Measurements from ENCODE around the gene SYT7. TPM values are rescaled to one million over a fixed set of nuclear protein-coding genes. Genes with fewer than 3 reads are reported as not detected.

The SYT7 gene
- polyA plus RNA-seq, 2 of the 4 experiments (the other 2 are of a cell fraction) = 0.37 to 1.0 TPM

DNA sequence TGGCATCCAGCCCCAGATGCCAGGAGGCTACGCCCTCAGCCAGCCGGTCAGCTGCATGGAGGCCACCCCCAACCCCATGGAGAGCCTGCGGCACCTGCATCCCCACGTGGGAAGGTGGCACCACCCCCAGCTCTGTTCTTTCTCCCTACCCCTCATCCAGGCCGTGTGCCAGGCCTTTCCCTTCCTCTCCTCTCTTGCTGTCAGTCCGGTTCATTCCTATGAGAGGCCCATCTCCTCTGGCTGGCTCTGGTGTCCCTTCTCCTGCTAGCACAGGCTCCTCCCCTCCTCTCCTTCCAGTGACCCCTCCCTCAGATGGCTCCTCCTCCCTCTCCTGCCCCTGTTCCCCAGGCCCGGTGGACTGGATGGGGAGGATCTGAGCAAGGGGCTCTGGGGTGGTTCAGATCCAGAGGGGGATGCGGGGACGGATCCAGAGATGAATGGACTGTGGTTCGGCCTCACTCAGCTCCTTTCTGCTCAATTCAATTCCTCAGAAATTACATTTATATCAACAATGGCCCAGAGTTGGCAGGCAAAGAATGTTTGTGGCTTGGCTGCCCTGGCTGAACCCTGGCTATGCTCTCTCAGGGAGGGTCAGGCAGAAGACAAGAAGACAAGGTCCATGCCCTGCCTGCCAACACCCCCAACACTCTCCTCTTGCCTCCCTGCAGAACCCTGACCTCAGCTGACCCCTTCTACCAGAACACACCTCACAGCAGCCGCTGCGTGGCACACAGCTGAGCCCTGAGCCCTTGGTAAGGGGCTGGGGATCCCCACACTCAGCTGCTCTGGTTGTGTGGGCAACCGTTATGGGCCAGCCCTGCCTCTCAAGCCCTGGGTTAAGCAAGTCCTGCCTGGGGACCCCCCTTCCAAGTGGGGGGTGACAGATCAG lies 90.8 kb downstream of the SYT7 start:
- H3K4me2 ChIP-seq = no peak overlapping the region
- ATAC-seq (peak in 1 of 2 experiments; percentile 63; a peak in 3 of 6 replicates), FAIRE-seq (no peak), DNase-seq (ENCODE audit: low read depth in 1 of 2, low spot score in 1 of 2) (no peak)
- no peak overlapping the region for H3K27ac ChIP-seq
- H3K4me1 ChIP-seq = no peaks in the 10 kb centered on the region
- CTCF ChIA-PET = interaction anchor here (0.7 to 9.1 kb wide), 8 partner anchors 9 to 148 kb away, joined by 3 to 75 read pairs (median 12); partner anchors contain the start of gene LRRC10B
- TF ChIP-seq RNF2 (IDR thresholded peaks at IDR 0.05; ENCODE audit: borderline replicate concordance, low read depth) = no peak
- TF ChIP-seq, protein P1, sequence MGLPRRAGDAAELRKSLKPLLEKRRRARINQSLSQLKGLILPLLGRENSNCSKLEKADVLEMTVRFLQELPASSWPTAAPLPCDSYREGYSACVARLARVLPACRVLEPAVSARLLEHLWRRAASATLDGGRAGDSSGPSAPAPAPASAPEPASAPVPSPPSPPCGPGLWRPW (IDR thresholded peaks at IDR 0.05) = no peak
- no peak for TF ChIP-seq ESRRA (IDR thresholded peaks at IDR 0.05; ENCODE audit: borderline replicate concordance, low read length)
- TF ChIP-seq CEBPB (IDR thresholded peaks at IDR 0.05) = no peak
- TF ChIP-seq HDAC2 (IDR thresholded peaks at IDR 0.05) = no peak
- TF ChIP-seq, protein P2, sequence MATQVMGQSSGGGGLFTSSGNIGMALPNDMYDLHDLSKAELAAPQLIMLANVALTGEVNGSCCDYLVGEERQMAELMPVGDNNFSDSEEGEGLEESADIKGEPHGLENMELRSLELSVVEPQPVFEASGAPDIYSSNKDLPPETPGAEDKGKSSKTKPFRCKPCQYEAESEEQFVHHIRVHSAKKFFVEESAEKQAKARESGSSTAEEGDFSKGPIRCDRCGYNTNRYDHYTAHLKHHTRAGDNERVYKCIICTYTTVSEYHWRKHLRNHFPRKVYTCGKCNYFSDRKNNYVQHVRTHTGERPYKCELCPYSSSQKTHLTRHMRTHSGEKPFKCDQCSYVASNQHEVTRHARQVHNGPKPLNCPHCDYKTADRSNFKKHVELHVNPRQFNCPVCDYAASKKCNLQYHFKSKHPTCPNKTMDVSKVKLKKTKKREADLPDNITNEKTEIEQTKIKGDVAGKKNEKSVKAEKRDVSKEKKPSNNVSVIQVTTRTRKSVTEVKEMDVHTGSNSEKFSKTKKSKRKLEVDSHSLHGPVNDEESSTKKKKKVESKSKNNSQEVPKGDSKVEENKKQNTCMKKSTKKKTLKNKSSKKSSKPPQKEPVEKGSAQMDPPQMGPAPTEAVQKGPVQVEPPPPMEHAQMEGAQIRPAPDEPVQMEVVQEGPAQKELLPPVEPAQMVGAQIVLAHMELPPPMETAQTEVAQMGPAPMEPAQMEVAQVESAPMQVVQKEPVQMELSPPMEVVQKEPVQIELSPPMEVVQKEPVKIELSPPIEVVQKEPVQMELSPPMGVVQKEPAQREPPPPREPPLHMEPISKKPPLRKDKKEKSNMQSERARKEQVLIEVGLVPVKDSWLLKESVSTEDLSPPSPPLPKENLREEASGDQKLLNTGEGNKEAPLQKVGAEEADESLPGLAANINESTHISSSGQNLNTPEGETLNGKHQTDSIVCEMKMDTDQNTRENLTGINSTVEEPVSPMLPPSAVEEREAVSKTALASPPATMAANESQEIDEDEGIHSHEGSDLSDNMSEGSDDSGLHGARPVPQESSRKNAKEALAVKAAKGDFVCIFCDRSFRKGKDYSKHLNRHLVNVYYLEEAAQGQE (IDR thresholded peaks at IDR 0.05) = no peak
- TF ChIP-seq KDM5A (IDR thresholded peaks at IDR 0.05) = no peak
- TF ChIP-seq CHD2 (IDR thresholded peaks at IDR 0.05; ENCODE audit: low read length, partially characterized antibody) = no peak
- no peak for TF ChIP-seq RFX5 (IDR thresholded peaks at IDR 0.05)
- TF ChIP-seq, protein P3, sequence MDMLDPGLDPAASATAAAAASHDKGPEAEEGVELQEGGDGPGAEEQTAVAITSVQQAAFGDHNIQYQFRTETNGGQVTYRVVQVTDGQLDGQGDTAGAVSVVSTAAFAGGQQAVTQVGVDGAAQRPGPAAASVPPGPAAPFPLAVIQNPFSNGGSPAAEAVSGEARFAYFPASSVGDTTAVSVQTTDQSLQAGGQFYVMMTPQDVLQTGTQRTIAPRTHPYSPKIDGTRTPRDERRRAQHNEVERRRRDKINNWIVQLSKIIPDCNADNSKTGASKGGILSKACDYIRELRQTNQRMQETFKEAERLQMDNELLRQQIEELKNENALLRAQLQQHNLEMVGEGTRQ (IDR thresholded peaks at IDR 0.05) = no peak
- TF ChIP-seq FOXS1 (CRISPR knock-in tag; IDR thresholded peaks at IDR 0.05) = no peak
- no peak for TF ChIP-seq ZNF302 (CRISPR knock-in tag; IDR thresholded peaks at IDR 0.05)
- TF ChIP-seq FOSL2 (IDR thresholded peaks at IDR 0.05) = no peak
- no peak for TF ChIP-seq FOSL2 (CRISPR knock-in tag; IDR thresholded peaks at IDR 0.05)
- TF ChIP-seq MAZ (IDR thresholded peaks at IDR 0.05; ENCODE audit: borderline replicate concordance, low read depth, low read length) = no peak
- no peak for TF ChIP-seq EHF (CRISPR knock-in tag; IDR thresholded peaks at IDR 0.05)
- no peak for TF ChIP-seq HOXB13 (CRISPR knock-in tag; IDR thresholded peaks at IDR 0.05; ENCODE audit: low read depth)
- TF ChIP-seq RAD21 (conservative IDR thresholded peaks at IDR 0.05 in 1 of 2, IDR thresholded peaks at IDR 0.05 in 1 of 2) = no peak
- H3K9me3 ChIP-seq = no peaks in the 10 kb centered on the region
- POLR2A ChIA-PET = no interaction called here
- H3K4me3 ChIP-seq = no peak overlapping the region
- WGBS (ENCODE audit: missing lambda C conversion rate) = 78% methylated on average over 13 of the region's 13 CpGs

DNA sequence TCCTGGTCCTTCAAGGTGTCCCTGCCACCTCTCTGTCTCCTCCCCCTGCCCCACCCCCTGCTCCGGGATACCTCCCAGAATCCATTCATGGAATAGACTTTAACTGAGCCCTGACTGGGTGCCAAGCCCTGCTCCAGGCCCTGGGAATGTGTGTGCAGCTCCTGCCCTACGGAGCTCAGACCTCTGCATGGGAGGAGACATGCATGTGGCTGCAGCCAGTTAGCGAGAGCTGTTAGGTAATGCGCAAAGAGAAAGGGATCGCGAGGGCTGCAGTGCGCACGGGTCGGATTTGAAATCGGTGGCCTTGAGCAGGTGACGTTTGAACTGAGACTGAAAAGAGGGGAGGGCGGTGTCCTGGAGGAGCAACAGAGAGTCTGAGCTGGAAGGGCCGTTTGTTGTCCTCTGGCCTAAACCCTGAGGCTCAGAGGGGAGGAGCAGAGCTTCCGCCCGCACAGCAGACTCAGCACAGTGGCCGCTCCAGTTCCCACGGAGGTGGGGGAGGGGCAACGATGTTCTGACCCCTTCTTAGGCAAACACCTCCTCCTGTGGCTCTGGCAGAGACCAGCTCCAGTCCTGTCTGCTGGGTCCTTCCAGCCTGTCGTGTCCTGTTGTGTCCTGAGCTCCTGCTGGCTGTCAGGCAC lies 92.1 kb downstream of the SYT7 start:
- ChIA-PET POLR2A (no interaction called here), CTCF (interaction anchor here (0.7 to 9.1 kb wide), 12 partner anchors 8 to 149 kb away, joined by 3 to 75 read pairs (median 6); partner anchors contain the start of gene LRRC10B)
- no peak overlapping the region for H3K4me3 ChIP-seq
- DNase-seq (ENCODE audit: low read depth in 1 of 2, low spot score in 1 of 2) (no peak), FAIRE-seq (no peak), ATAC-seq (peak in 1 of 2 experiments; percentile 14; a peak in 1 of 6 replicates)
- no peak overlapping the region for H3K27ac ChIP-seq
- no peaks in the 10 kb centered on the region for H3K4me1 ChIP-seq
- WGBS (ENCODE audit: missing lambda C conversion rate) = 67% methylated on average over 19 of the region's 19 CpGs
- no peak overlapping the region for H3K4me2 ChIP-seq
- no peaks in the 10 kb centered on the region for H3K9me3 ChIP-seq
- TF ChIP-seq, protein P2 (IDR thresholded peaks at IDR 0.05) = no peak
- TF ChIP-seq RFX5 (IDR thresholded peaks at IDR 0.05) (no peak), CBX2 (IDR thresholded peaks at IDR 0.05; ENCODE audit: borderline replicate concordance, low read depth) (no peak), ZC3H11A (IDR thresholded peaks at IDR 0.05) (no peak), HEYL (CRISPR knock-in tag; IDR thresholded peaks at IDR 0.05) (no peak)
- TF ChIP-seq, protein P4, sequence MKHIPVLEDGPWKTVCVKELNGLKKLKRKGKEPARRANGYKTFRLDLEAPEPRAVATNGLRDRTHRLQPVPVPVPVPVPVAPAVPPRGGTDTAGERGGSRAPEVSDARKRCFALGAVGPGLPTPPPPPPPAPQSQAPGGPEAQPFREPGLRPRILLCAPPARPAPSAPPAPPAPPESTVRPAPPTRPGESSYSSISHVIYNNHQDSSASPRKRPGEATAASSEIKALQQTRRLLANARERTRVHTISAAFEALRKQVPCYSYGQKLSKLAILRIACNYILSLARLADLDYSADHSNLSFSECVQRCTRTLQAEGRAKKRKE (CRISPR knock-in tag; IDR thresholded peaks at IDR 0.05; ENCODE audit: low read depth) = no peak
- TF ChIP-seq, protein P5, sequence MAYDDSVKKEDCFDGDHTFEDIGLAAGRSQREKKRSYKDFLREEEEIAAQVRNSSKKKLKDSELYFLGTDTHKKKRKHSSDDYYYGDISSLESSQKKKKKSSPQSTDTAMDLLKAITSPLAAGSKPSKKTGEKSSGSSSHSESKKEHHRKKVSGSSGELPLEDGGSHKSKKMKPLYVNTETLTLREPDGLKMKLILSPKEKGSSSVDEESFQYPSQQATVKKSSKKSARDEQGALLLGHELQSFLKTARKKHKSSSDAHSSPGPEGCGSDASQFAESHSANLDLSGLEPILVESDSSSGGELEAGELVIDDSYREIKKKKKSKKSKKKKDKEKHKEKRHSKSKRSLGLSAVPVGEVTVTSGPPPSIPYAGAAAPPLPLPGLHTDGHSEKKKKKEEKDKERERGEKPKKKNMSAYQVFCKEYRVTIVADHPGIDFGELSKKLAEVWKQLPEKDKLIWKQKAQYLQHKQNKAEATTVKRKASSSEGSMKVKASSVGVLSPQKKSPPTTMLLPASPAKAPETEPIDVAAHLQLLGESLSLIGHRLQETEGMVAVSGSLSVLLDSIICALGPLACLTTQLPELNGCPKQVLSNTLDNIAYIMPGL (CRISPR knock-in tag; IDR thresholded peaks at IDR 0.05; ENCODE audit: borderline replicate concordance) = no peak
